IPS-18a (cell line): ENCODE results near the gene BCL3.

Source experiments
- H3K27ac ChIP-seq: one replicate; pipeline ENCODE4 v1.5.1; 2013; ENCODE audit warnings: low read length
- H3K27me3 ChIP-seq: one replicate; pipeline ENCODE4 v1.6.1; 2013; ENCODE audit warnings: mild to moderate bottlenecking, low read length; ENCODE audit not compliant: control insufficient read depth, insufficient read depth
- H3K36me3 ChIP-seq: one replicate; pipeline ENCODE4 v1.6.1; 2013; ENCODE audit warnings: low read depth, low read length; ENCODE audit not compliant: control insufficient read depth
- H3K4me1 ChIP-seq: one replicate; pipeline ENCODE4 v1.6.1; 2013; ENCODE audit warnings: low read depth, low read length; ENCODE audit not compliant: control insufficient read depth
- H3K4me3 ChIP-seq: one replicate; pipeline ENCODE4 v1.5.1; 2013; ENCODE audit warnings: low read length
- H3K9ac ChIP-seq: one replicate; pipeline ENCODE4 v1.6.1; 2013; ENCODE audit warnings: mild to moderate bottlenecking, low read length, moderate library complexity
- H3K9me3 ChIP-seq: one replicate; pipeline ENCODE4 v1.6.1; 2013; ENCODE audit warnings: low read depth, low read length; ENCODE audit not compliant: control insufficient read depth

Gene BCL3

GRCh38 chr19:44734357-44734756, 14.2 kb upstream of the BCL3 start:
- Histone ChIP-seq H3K27ac (no peak overlapping the region), H3K36me3 (no peaks in the 10 kb centered on the region), H3K4me3 (no peak overlapping the region), H3K27me3 (no peaks in the 10 kb centered on the region), H3K9ac (no peak overlapping the region), H3K4me1 (no peaks in the 10 kb centered on the region), H3K9me3 (no peaks in the 10 kb centered on the region)

DNA sequence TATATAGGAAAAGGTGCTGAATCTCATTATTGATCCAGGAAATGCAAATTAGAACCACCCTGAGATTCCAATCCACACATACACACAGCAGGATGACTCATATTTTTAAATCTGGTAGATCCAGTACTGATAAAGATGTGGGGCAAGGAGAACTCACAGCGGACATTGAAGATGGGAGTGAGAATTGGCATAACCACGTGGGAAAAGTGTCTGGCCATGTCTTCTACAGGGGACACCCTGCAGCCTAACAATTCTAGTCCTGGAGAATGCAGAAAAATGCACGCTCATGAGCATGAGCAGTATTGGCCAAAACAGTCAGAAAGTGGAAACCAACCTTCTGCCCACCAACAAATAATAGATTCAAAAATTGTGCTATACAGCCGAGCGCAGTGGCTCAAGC, 13.5 kb upstream of the BCL3 start:
- Histone ChIP-seq H3K27me3 (no peaks in the 10 kb centered on the region), H3K4me3 (no peak overlapping the region), H3K9me3 (no peaks in the 10 kb centered on the region), H3K4me1 (no peaks in the 10 kb centered on the region), H3K27ac (no peak overlapping the region), H3K36me3 (no peaks in the 10 kb centered on the region), H3K9ac (no peak overlapping the region)

DNA sequence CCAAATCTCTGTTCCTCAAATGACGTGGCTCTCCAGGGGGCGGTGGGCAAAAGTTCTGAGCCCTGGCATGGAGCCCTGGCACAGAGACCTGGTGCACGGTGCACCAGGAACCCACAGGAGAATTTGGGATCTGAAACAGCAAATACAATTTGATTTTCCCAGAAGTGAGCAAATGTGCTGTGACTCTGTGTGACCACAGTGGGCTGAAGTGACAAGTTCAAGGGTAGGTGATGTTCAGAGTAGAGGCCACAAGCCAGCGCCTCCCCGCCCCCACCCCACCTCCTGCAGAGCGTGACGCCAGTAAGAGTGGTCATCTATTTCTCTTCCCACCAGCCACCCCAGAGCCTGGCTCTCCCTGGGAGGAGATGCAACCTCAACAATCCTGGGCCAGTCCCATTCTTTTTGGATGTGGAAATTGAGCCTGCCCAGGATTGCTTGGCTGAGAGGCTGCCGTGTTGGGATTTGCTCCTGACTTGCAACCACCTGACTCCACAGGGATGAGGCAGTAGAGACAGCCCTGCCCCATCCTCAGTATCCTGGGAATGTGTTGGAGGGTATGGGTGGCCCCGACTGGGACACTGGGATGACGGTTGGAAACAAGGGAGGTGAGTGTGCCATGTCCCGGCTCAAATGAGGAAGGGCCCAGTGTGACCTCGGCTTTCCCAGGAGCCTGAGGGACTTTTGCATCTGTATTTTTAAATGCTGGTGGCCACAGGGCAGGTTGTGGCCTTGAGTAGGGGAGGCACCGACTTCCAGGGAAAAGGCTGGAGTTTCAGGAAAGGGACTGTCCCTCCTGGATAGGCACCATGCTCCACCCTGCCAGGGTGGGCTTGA, 11.1 kb upstream of the BCL3 start:
- Histone ChIP-seq H3K9ac (no peak overlapping the region), H3K4me1 (peaks cover 2% of the 10 kb centered on the region), H3K27ac (no peak overlapping the region), H3K36me3 (no peaks in the 10 kb centered on the region), H3K9me3 (no peaks in the 10 kb centered on the region), H3K4me3 (no peak overlapping the region), H3K27me3 (no peaks in the 10 kb centered on the region)

DNA sequence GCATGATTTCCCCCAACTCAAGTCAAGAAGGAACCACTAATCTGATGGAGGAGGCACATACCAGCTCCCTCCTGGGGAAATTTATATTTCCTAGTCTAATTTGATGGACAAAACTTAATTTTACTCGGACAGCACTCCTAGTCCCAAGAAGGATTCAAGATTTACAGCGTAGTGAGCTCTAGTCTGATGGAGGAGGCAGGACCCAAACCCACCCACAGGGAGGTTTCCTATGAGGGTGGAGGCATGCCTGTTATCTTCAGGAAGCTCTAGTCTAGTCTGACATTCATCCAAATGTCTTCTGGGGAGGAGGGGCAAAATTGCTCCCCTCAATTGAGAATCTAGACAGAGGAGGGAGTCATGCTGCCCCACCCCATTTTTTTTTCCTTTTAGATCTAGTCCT, 10.4 kb upstream of the BCL3 start:
- peaks cover 2% of the 10 kb centered on the region for H3K4me1 ChIP-seq
- H3K27me3 ChIP-seq = no peaks in the 10 kb centered on the region
- no peak overlapping the region for H3K27ac ChIP-seq
- H3K9ac ChIP-seq = no peak overlapping the region
- no peaks in the 10 kb centered on the region for H3K36me3 ChIP-seq
- H3K4me3 ChIP-seq = no peak overlapping the region
- H3K9me3 ChIP-seq = no peaks in the 10 kb centered on the region

GRCh38 chr19:44738603-44739558, 9.6 kb upstream of the BCL3 start:
- Histone ChIP-seq H3K9ac (no peak overlapping the region), H3K36me3 (no peaks in the 10 kb centered on the region), H3K4me1 (peaks cover 2% of the 10 kb centered on the region), H3K27ac (no peak overlapping the region), H3K9me3 (no peaks in the 10 kb centered on the region), H3K4me3 (no peak overlapping the region), H3K27me3 (no peaks in the 10 kb centered on the region)

- Histone ChIP-seq H3K9me3 (no peaks in the 10 kb centered on the region), H3K9ac (no peak overlapping the region), H3K27ac (no peak overlapping the region), H3K36me3 (no peaks in the 10 kb centered on the region), H3K4me1 (peaks cover 2% of the 10 kb centered on the region), H3K4me3 (no peak overlapping the region), H3K27me3 (peaks cover 9% of the 10 kb centered on the region)
These were observed 8.1 kb upstream of the BCL3 start for GRCh38 chr19:44740351-44740824.

GRCh38 chr19:44741258-44741731, 7.2 kb upstream of the BCL3 start:
- H3K9ac ChIP-seq = no peak overlapping the region
- H3K27me3 ChIP-seq = peaks cover 18% of the 10 kb centered on the region
- H3K36me3 ChIP-seq = no peaks in the 10 kb centered on the region
- no peak overlapping the region for H3K27ac ChIP-seq
- H3K4me1 ChIP-seq = peaks cover 2% of the 10 kb centered on the region
- H3K4me3 ChIP-seq = no peak overlapping the region
- H3K9me3 ChIP-seq = no peaks in the 10 kb centered on the region

DNA sequence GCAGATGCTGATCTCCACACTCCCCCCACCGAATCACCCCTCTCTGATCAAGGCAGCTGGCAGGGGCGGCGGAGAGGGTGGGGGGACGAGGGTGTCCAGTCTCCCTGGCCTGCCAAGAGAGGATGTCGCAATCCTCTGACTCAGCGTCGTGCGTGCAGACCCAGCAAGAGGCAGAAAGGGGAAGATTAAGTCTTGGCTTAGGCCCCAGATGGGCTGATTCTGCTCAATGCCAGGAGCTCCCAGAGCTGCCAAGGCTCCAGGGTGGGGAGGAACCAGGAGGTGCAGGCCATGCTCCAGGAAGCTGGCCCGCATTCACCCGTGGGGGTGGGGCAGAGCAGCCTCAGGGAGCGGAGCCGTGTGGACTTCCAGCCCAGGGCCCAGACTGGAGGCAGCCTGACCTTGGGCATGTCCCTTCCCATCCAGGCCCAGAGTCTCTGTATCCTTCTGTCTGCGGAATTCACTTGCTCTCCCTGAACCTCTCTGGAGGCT, 6.6 kb upstream of the BCL3 start:
- H3K4me3 ChIP-seq = no peak overlapping the region
- H3K36me3 ChIP-seq = no peaks in the 10 kb centered on the region
- no peak overlapping the region for H3K9ac ChIP-seq
- no peaks in the 10 kb centered on the region for H3K9me3 ChIP-seq
- H3K27ac ChIP-seq = no peak overlapping the region
- H3K27me3 ChIP-seq = peaks cover 24% of the 10 kb centered on the region
- peaks cover 2% of the 10 kb centered on the region for H3K4me1 ChIP-seq

DNA sequence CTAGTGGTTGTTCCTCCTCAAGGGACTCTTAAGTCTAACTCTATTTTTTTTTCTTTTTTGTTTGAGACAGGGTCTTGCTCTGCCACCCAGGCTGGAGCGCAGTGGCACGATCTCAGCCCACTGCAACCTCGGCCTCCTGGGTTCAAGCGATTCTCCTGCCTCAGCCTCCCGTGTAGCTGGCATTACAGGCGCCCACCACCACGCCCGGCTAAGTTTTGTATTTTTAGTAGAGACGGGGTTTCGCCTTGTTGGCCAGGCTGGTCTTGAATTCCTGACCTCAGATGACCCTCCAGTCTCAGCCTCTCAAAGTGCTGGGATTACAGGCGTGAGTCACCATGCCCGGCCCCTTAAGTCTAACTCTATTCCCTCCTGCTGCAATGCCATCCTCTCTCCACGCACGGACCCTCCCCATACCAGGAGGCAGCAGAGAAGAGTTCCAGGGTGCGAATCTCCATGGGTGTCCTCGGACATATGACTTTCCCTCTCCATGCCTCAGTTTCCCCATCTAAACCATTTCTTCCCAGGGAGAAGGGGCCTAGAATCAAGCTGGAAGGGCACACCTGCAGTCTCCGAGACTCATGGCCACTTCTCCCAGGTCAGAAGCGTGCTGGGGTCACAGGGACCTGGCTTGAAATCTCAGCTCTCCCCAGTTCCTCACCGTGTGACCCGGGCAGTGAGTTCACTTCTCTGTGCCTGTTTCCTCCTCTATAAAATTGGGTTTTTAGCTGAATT, 6.0 kb upstream of the BCL3 start:
- Histone ChIP-seq H3K27ac (no peak overlapping the region), H3K36me3 (no peaks in the 10 kb centered on the region), H3K4me3 (no peak overlapping the region)

GRCh38 chr19:44744871-44745332, 3.6 kb upstream of the BCL3 start:
- Histone ChIP-seq H3K4me3 (no peak overlapping the region), H3K9ac (no peak overlapping the region), H3K27ac (no peak overlapping the region), H3K27me3 (peaks cover 48% of the 10 kb centered on the region), H3K36me3 (no peaks in the 10 kb centered on the region), H3K4me1 (peaks cover 2% of the 10 kb centered on the region), H3K9me3 (no peaks in the 10 kb centered on the region)

More for the DNA sequence above, 6.0 kb upstream of the BCL3 start:
- Histone ChIP-seq H3K27me3 (peaks cover 29% of the 10 kb centered on the region), H3K4me1 (peaks cover 2% of the 10 kb centered on the region), H3K9ac (no peak overlapping the region), H3K9me3 (no peaks in the 10 kb centered on the region)
